HUDEP-2 (cell line): ENCODE data around the gene CCDC54.

ENCODE experiments used
- DNase-seq, 76 experiments: peaks; one replicate each; lab custom pipeline; 2025; ENCODE audit not compliant: unreplicated experiment in 76 of 76; lab: John Stamatoyannopoulos, UW

CCDC54 gene

DNA sequence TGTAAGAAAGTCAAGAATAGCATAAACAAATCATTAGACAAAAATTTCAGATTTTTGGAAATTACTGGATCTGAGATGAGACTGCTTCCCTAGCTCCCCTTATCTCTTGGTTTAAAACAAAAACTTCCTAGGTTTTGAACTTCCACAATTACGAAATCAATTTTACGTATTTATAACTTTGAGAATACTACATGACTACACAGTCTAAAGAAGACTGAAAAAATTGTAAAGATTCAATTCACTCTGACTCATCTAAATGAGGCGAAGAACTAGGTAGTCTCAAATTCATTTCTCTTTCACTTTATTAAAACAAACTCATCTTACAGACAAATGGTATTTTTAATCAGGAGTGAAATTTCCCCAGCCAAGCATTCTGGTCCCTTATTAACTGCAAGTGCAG, 10.3 kb downstream of the CCDC54 start:
- no peak for DNase-seq

DNA sequence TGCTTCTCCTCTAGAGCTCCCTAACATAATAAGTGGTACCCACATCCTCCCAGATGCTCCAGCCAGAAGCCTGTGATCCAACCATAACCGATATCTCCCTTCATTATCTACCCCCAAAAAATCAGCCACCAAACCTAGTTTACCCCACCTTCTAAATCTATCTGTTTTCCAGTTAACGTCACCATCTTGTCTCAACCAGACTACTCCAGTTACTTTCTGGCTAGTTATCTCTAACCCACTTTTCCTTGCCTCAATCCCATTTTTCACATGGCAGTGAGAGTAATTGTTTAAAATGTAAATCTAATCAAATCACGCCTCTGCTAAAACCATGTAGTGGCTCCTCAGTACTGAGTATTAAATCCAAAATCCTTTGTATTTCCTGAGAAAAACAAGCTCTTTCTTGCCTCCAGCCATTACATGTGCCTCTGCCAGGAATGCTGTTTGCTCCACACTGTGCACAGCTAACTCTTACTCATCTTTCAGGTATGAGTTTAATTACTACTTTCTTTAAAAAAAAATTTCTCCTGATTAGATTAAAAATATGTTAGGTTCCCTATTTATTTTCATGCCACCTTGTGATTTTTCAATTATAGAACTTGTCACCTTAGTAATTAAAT, 15.4 kb downstream of the CCDC54 start:
- DNase-seq = no peak

DNA sequence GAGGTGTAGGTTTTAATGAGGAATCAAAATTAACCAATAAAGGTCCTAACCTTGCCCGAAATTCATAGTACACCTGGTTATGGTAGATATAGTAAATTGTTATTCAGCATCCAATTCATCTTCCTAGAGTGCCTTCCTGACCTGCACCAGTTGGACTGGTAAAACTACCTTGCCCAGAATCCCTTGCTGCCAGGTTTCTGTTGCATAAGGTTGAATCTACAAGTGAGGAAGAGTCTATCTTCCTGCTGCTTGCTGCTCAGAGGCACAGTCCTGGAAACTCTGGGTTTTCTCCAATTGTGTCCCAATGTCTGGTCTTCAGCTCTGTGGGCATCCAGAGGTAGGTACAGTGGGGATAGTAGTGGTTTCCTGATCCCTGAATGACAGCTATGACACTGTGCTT, 17.3 kb downstream of the CCDC54 start:
- DNase-seq = no peak

GRCh38 chr3:107395066-107395465, 17.8 kb downstream of the CCDC54 start:
- DNase-seq = no peak

DNA sequence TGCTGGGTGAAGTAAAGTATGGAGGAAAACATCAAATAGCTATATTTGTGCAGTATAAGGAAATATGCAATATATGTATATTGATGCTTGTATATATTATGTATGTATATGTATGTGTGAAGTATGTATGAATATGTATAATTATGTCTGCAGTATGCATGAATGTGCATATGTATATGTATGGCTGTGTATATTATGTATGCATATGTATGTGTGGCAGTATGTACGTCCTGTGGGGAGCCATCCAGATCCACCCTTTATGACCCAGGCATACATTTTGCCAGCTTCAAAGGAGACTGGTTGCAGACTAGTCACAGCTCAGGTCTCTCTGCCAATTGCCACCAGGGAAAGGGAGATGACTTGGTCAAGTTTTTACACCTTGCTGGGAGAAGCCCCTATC, 24.1 kb downstream of the CCDC54 start:
- no peak for DNase-seq

DNA sequence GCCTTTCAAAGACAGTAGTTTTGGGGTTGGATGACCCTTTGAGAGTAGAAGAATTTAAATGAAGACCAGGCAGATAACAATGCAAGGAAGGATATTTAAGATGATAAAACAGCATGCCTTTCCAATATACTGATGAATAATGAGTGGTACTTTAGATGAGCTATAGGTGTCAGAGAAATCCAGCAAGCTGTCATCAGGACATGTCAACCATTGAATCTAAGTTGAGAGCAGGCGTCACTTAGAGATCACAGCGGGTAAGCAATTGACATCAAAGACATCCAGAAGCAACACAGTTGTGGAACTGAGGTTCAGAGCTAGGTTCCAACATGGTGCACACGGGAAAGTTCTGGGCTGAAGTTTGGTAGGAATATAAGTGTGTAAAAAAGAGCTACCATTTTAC, 25.0 kb downstream of the CCDC54 start:
- no peak for DNase-seq

GRCh38 chr3:107404727-107405469, 27.7 kb downstream of the CCDC54 start:
- no peak for DNase-seq

DNA sequence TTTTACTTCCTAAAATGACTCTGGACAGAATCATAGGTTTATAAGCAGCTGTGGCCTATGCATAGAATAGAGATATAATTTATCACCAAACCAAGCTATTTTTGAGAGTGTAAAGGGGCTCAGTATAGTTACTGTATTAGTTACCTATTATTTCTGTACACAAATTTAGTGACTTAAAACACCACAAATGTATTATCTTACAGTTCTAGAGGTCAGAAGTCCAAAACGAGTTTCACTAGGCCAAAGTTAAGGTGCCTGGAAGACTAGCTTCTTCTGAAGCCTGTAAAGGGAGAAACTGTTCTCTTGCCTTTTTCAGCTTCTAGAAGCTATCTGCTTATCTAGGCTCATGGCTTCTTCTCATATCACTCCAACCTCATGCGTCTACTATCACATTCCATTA, 30.1 kb downstream of the CCDC54 start:
- DNase-seq = peak in 11 of 76 experiments; percentile 4 to 31 (median 14)

GRCh38 chr3:107408513-107408912, 31.3 kb downstream of the CCDC54 start:
- DNase-seq = no peak

DNA sequence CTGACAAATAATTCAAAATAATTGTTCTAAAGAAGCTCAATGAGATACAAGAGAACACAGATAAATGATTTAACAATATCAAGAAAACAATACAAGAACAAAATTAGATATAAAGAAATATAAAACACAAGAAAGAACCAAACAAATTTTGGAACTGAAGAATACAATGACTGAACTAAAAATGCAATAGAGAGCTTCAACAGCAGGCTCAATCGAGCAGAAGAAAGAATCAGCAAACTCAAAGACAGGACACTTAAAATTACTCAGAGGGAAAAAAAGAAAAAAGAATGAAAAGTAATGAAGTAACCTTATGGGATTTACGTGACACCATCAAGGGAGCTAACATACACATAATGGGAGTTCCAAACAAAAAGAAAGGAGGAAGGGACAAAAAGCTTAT, 32.1 kb downstream of the CCDC54 start:
- peak in 1 of 76 experiments; percentile 9 for DNase-seq

- no peak for DNase-seq
Measured at GRCh38 chr3:107410606-107411005, 33.4 kb downstream of the CCDC54 start.

- peak in 48 of 76 experiments; percentile 1 to 66 (median 28) for DNase-seq
Measured at GRCh38 chr3:107411056-107411455, 33.8 kb downstream of the CCDC54 start.

- no peak for DNase-seq
Measured at GRCh38 chr3:107411779-107412178, 34.5 kb downstream of the CCDC54 start.

DNA sequence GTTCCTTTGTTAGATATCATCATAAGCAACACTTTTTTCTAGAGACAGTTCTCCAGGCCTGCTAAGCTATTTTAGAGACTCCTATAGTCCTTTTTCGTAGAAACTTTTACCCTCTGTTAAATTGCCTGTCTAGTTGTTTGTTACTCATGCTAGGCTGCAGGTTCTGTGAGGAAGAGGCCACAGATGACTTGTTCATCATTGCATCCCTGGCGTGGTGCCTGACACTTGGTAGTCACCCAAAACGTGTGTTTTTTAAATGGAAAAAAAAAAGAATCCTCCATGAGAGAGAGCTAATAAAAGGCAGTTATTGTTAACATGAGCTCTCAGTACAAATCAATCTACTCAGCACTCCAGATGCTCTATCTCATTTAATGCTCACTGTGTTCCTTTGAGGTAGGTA, 35.1 kb downstream of the CCDC54 start:
- DNase-seq = peak in 12 of 76 experiments; percentile 2 to 21 (median 8)

GRCh38 chr3:107413264-107413663, 36.0 kb downstream of the CCDC54 start:
- DNase-seq = no peak

DNA sequence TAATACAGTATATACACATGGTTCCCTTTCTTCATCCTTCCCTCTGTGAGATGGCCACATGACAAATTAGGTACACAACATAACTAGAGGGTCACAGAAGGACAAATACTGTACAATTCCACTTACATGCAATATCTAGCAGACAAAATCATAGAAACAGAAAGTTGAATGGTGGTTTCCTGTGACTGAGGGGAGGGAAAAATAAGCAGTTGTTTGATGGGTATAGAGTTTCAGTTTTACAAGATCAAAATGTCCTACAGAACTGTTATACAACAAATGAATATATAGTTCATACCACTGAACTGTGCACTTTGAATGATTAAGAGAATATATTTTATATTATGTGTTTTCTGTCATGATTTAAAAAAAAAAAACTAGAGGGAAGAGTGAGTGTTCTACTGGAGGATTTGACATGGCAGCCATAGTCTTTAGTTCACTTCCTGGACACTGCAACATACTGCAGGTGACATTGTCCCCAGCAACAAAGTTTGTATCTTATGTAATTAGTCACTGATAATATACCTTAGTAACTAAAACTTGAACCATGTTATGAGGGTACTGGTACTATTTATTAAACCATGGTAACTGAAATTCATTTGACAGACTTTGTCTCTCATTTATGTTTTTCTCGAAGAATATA, 37.2 kb downstream of the CCDC54 start:
- no peak for DNase-seq

DNA sequence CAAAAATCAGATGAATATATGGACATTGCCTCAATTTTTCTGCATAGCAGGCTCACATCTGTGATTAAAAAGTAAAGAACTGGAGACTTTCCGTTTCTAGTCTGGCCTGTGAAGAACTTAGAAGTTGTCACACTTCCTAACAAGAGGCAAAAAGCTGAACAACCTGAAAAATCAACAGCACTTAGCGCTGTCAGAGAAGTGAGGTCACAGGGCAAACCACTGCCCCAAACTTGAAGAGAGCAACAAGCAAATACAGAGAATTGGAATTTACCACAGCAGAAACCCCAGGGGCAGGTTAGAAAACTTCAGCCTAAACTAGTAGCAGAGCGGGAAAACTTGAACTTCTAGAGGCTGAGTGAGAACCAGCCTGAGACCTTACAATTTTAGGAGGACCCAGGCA, 38.9 kb downstream of the CCDC54 start:
- no peak for DNase-seq

GRCh38 chr3:107416886-107417285, 39.6 kb downstream of the CCDC54 start:
- DNase-seq = no peak

DNA sequence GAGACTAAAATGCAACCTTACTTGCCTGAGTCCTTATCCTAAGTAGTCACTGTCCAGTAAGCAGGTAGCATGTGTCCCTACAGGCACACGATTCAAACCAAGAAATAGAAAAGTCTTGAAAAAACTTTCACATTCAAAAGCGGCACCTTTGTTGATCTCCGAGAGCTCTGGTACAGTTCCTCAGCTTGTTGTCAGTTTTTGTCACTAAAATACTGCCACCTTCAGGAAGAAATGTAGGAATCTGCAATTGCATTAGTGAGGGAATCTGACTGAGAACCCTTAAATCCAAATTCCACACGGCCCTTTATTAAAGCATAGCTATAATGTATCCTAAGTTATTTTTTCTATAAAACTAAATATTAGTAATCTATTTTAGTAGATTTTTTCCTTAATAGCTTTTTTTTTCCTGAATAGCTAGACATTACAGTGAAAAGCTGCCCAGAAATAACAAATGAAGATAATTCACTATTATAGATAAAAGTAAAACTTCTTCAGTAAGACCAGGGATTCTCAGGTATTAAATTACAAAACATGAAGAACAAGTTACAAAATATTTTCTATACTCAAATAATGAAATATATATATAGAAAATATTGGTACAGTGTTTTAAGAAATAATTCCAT, 44.0 kb downstream of the CCDC54 start:
- peak in 38 of 76 experiments; percentile 5 to 76 (median 52) for DNase-seq

GRCh38 chr3:107421881-107422280, 44.6 kb downstream of the CCDC54 start:
- no peak for DNase-seq

DNA sequence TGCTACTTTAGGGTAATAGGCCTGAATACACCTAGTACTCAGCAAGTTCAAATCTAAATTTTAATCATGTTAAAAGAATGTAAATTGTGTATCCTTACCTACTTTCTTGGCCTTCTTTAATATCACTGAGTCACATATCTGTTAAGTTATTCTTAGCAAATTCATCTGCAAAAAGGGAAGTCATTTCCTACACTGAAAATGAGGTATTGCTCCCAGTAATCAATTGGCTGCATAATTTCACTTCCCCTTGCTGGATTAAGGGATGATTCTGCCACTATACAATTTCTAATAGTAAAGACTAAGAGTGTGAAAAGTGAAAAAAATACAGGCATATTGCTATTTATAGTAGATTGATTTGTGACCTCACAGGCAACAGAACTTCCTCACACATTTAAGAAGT, 47.8 kb downstream of the CCDC54 start:
- no peak for DNase-seq
